Mesendoderm (in vitro differentiated cells): ENCODE results near the gene SUV39H2. TPM values are rescaled to one million over a fixed set of nuclear protein-coding genes. Genes with fewer than 3 reads are reported as not detected.

Experiments
- DNase-seq: peaks from one replicate; pipeline ENCODE4 v3.0.0; 2013
- H2AK5ac ChIP-seq: 2 replicates; pipeline ENCODE4 v1.6.1; 2013; ENCODE audit warnings: low read length, inconsistent platforms
- H2BK120ac ChIP-seq: 2 replicates; pipeline ENCODE4 v1.6.1; 2013; ENCODE audit warnings: low read depth, mild to moderate bottlenecking, low read length, moderate library complexity, mixed read lengths
- H2BK15ac ChIP-seq: replicated peaks from 2 replicates; pipeline ENCODE4 v1.6.1; 2013; ENCODE audit warnings: low read depth, mild to moderate bottlenecking, moderate library complexity
- H2BK5ac ChIP-seq: 2 replicates; pipeline ENCODE4 v1.6.1; 2013; ENCODE audit warnings: low read length, inconsistent platforms
- H3K18ac ChIP-seq: 2 replicates; pipeline ENCODE4 v1.6.1; 2013; ENCODE audit warnings: mild to moderate bottlenecking, low read length, mixed read lengths
- H3K23ac ChIP-seq: one replicate; pipeline ENCODE4 v1.6.1; 2013; ENCODE audit warnings: low read length
- H3K27ac ChIP-seq: 2 replicates; pipeline ENCODE4 v1.5.1; 2013; ENCODE audit warnings: low read depth, mild to moderate bottlenecking, inconsistent platforms, low read length, moderate library complexity
- H3K27me3 ChIP-seq: 2 replicates; pipeline ENCODE4 v1.6.1; 2013; ENCODE audit warnings: low read length, control low read depth, mild to moderate bottlenecking, inconsistent platforms; ENCODE audit not compliant: insufficient read depth, poor library complexity
- H3K36me3 ChIP-seq: 2 replicates; pipeline ENCODE4 v1.6.1; 2013; ENCODE audit warnings: low read length, inconsistent platforms; ENCODE audit not compliant: control insufficient read depth, insufficient read depth
- H3K4ac ChIP-seq: one replicate; pipeline ENCODE4 v1.6.1; 2013; ENCODE audit warnings: low read depth, mild to moderate bottlenecking, low read length, moderate library complexity
- H3K4me1 ChIP-seq: 2 replicates; pipeline ENCODE4 v1.6.1; 2013; ENCODE audit warnings: low read depth, low read length, inconsistent platforms; ENCODE audit not compliant: control insufficient read depth
- H3K4me2 ChIP-seq: 2 replicates; pipeline ENCODE4 v1.6.1; 2013; ENCODE audit warnings: low read length
- H3K4me3 ChIP-seq: 2 replicates; pipeline ENCODE4 v1.5.1; 2013; ENCODE audit warnings: mild to moderate bottlenecking, low read length
- H3K56ac ChIP-seq: one replicate; pipeline ENCODE4 v1.6.1; 2013; ENCODE audit warnings: low read length
- H3K79me1 ChIP-seq: 2 replicates; pipeline ENCODE4 v1.6.1; 2013; ENCODE audit warnings: low read length, inconsistent platforms
- H3K79me2 ChIP-seq: 2 replicates; pipeline ENCODE4 v1.6.1; 2013; ENCODE audit warnings: mild to moderate bottlenecking, low read length; ENCODE audit not compliant: control insufficient read depth, insufficient read depth
- H3K9ac ChIP-seq: 2 replicates; pipeline ENCODE4 v1.6.1; 2013; ENCODE audit warnings: low read length, inconsistent platforms
- H4K5ac ChIP-seq: one replicate; pipeline ENCODE4 v1.6.1; 2013; ENCODE audit warnings: low read length
- H4K8ac ChIP-seq: one replicate; pipeline ENCODE4 v1.6.1; 2013; ENCODE audit warnings: low read depth, mild to moderate bottlenecking, control low read depth, low read length, moderate library complexity
- WGBS: extraction: QIAGEN DNeasy Blood & Tissue Kit; methylation state at CpG from one replicate; pipeline ENCODE4 v1.1.7; 2013; ENCODE audit warnings: low lambda C conversion rate, missing lambda C conversion rate; ENCODE audit not compliant: insufficient coverage; ENCODE audit errors: extremely low coverage; 5-methylcytosine and 5-hydroxymethylcytosine counted together
- polyA plus RNA-seq, 2 experiments: library from polyadenylated mRNA; stranded (reverse); fragments of 200-250 nt; gene quantifications; one replicate each; pipeline ENCODE4 v1.2.3, GENCODE V29; 2013

The SUV39H2 gene, protein sequence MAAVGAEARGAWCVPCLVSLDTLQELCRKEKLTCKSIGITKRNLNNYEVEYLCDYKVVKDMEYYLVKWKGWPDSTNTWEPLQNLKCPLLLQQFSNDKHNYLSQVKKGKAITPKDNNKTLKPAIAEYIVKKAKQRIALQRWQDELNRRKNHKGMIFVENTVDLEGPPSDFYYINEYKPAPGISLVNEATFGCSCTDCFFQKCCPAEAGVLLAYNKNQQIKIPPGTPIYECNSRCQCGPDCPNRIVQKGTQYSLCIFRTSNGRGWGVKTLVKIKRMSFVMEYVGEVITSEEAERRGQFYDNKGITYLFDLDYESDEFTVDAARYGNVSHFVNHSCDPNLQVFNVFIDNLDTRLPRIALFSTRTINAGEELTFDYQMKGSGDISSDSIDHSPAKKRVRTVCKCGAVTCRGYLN
- 70.7 TPM for polyA plus RNA-seq (2013, experiment 1 of 2)
- polyA plus RNA-seq (2013, experiment 2 of 2), result 74.8 TPM

DNA sequence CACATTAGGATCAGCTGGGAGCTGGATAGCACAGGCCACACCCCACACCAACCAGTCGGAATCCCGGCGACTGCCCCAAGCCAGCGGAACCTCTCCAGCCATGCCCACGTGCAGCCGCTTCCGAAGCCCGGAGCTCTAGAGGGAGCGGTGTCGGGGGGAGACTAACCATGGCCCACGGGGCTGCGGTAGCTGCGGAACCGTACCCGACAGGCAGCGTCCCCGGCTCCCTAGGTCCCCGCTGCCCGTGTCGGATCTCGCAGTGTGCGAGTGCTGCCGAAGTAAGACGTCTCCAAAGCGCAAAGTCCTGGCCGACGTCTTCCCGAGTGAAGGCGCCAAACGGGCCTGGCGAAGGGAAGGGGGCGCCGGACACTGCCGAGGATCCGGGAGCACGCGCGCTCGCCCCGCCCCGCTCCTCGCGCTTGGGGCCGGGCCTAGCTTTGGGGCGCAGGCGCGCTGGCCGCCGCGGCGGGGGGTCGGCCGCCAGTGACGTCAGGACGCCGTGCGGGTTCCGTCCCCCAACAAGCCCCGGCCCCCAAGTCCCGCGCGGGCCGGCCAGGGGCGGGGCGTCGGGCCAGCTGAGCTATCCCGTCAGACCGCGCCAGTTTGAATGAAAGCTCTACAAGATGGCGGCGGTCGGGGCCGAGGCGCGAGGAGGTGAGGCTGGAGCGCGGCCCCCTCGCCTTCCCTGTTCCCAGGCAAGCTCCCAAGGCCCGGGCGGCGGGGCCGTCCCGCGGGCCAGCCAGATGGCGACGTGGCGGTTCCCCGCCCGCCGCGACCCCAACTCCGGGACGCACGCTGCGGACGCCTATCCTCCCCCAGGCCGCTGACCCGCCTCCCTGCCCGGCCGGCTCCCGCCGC, at the start of gene SUV39H2:
Gene SUV39H2, plus strand, starts transcription at position 601 of the 858 bp plus-strand sequence. Its CDS starts 23 bp downstream, at position 624.
- peak within 1 kb of the TSS; percentile 65 for H4K8ac ChIP-seq
- H3K79me1 ChIP-seq, result peaks cover 6% of the 10 kb centered on the region
- H4K5ac ChIP-seq, result no peak within 1 kb of the TSS
- H3K27me3 ChIP-seq, result no peaks in the 10 kb centered on the region
- no peak within 1 kb of the TSS for H2BK15ac ChIP-seq
- peak within 1 kb of the TSS; percentile 19 for H2BK120ac ChIP-seq
- no peak within 1 kb of the TSS for H2AK5ac ChIP-seq
- peak within 1 kb of the TSS; percentile 98 for H3K18ac ChIP-seq
- peak within 1 kb of the TSS; percentile 58 for H3K4me2 ChIP-seq
- peak within 1 kb of the TSS; percentile 100 for H3K56ac ChIP-seq
- H3K79me2 ChIP-seq, result peaks cover 32% of the 10 kb centered on the region
- H3K27ac ChIP-seq, result peak within 1 kb of the TSS; percentile 95
- DNase-seq, result peak; percentile 97
- H2BK5ac ChIP-seq, result peak within 1 kb of the TSS; percentile 84
- H3K23ac ChIP-seq, result peak within 1 kb of the TSS; percentile 3
- H3K9ac ChIP-seq, result peak within 1 kb of the TSS; percentile 92
- WGBS, result no CpG with 5 or more reads among the region's 102 CpGs
- no peaks in the 10 kb centered on the region for H3K4me1 ChIP-seq
- no peaks in the 10 kb centered on the region for H3K36me3 ChIP-seq
- peak within 1 kb of the TSS; percentile 74 for H3K4ac ChIP-seq
- peak within 1 kb of the TSS; percentile 92 for H3K4me3 ChIP-seq

DNA sequence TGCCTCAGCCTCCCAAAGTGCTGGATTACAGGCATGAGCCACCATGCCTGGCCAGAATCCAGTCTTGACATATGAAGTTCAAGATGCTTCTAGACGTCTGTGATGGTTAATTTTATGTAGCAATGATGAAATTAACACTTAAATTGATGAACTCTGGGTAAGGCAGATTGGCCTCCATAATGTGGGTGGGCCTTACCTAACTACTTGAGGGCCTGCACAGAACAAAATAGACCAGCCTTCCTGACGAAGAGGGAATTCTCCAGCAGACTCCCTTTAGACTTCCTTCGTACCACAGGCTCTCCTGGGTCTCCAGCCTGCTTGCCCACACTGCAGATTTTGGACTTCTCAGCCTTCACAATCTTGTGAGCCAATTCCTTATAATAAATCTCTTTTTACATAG, 45.6 kb upstream of the SUV39H2 start:
- no peak overlapping the region for H3K23ac ChIP-seq
- no peak overlapping the region for H3K27ac ChIP-seq
- no peak for DNase-seq
- no peak overlapping the region for H2BK120ac ChIP-seq
- no peak overlapping the region for H2BK15ac ChIP-seq
- H3K56ac ChIP-seq, result no peak overlapping the region
- no peak overlapping the region for H3K4ac ChIP-seq
- H3K4me2 ChIP-seq, result no peak overlapping the region
- no peaks in the 10 kb centered on the region for H3K79me1 ChIP-seq
- no peaks in the 10 kb centered on the region for H3K27me3 ChIP-seq
- H2AK5ac ChIP-seq, result no peak overlapping the region
- H3K18ac ChIP-seq, result no peak overlapping the region
- no peaks in the 10 kb centered on the region for H3K36me3 ChIP-seq
- H4K8ac ChIP-seq, result no peak overlapping the region
- H3K4me1 ChIP-seq, result peaks cover 4% of the 10 kb centered on the region
- WGBS, result no CpG with 5 or more reads among the region's 3 CpGs
- no peak overlapping the region for H3K4me3 ChIP-seq
- H3K79me2 ChIP-seq, result no peaks in the 10 kb centered on the region
- H3K9ac ChIP-seq, result no peak overlapping the region
- no peak overlapping the region for H4K5ac ChIP-seq
- H2BK5ac ChIP-seq, result no peak overlapping the region

- Histone ChIP-seq H3K27ac (no peak overlapping the region), H3K9ac (no peak overlapping the region), H3K36me3 (no peaks in the 10 kb centered on the region), H3K4ac (no peak overlapping the region), H3K27me3 (no peaks in the 10 kb centered on the region), H3K4me2 (no peak overlapping the region), H3K79me1 (peaks cover 3% of the 10 kb centered on the region), H3K4me3 (no peak overlapping the region), H3K56ac (no peak overlapping the region), H2BK5ac (no peak overlapping the region), H4K8ac (no peak overlapping the region), H3K4me1 (peaks cover 4% of the 10 kb centered on the region), H4K5ac (no peak overlapping the region), H2BK120ac (no peak overlapping the region), H2AK5ac (no peak overlapping the region), H3K79me2 (peaks cover 18% of the 10 kb centered on the region), H2BK15ac (no peak overlapping the region), H3K18ac (no peak overlapping the region), H3K23ac (no peak overlapping the region)
- no peak for DNase-seq
- no CpG with 5 or more reads among the region's 2 CpGs for WGBS
These were observed 42.5 kb upstream of the SUV39H2 start for GRCh38 chr10:14836208-14836607.

- Histone ChIP-seq H3K18ac (peak overlapping the region; percentile 72), H2BK120ac (no peak overlapping the region), H3K9ac (peak overlapping the region; percentile 80), H2BK15ac (no peak overlapping the region), H2AK5ac (no peak overlapping the region), H3K79me1 (peaks cover 9% of the 10 kb centered on the region), H3K27me3 (no peaks in the 10 kb centered on the region), H3K23ac (no peak overlapping the region), H3K4ac (no peak overlapping the region), H4K8ac (peak overlapping the region; percentile 16), H3K4me3 (peak overlapping the region; percentile 52), H3K4me2 (peak overlapping the region; percentile 62), H3K79me2 (peaks cover 18% of the 10 kb centered on the region), H2BK5ac (no peak overlapping the region), H3K36me3 (peaks cover 3% of the 10 kb centered on the region), H3K27ac (peak overlapping the region; percentile 76), H4K5ac (no peak overlapping the region), H3K4me1 (peaks cover 4% of the 10 kb centered on the region), H3K56ac (peak overlapping the region; percentile 90)
- WGBS, result no CpG with 5 or more reads among the region's 14 CpGs
- no peak for DNase-seq
These were observed 41.5 kb upstream of the SUV39H2 start for GRCh38 chr10:14837003-14837756.

GRCh38 chr10:14837757-14838581, 40.7 kb upstream of the SUV39H2 start, which contains the start of the genes CDNF, HSPA14 and MSANTD7:
CDNF (minus strand) TSS chr10:14838037; CDS start chr10:14837946, 91 bp downstream.
HSPA14 (plus strand) TSS chr10:14838306; CDS start chr10:14838403, 97 bp downstream.
MSANTD7 (plus strand) TSS chr10:14838306; CDS start chr10:14842285, 3,979 bp downstream.
- WGBS, result no CpG with 5 or more reads among the region's 72 CpGs
- peaks cover 4% of the 10 kb centered on the region for H3K4me1 ChIP-seq
- peak within 1 kb of the TSS; percentile 78 for H2BK5ac ChIP-seq
- H4K8ac ChIP-seq, result peak within 1 kb of the TSS; percentile 59
- peaks cover 9% of the 10 kb centered on the region for H3K79me1 ChIP-seq
- H3K23ac ChIP-seq, result peak within 1 kb of the TSS; percentile 90
- H3K36me3 ChIP-seq, result peaks cover 7% of the 10 kb centered on the region
- H3K4me3 ChIP-seq, result peak within 1 kb of the TSS; percentile 97
- peak within 1 kb of the TSS; percentile 72 for H3K18ac ChIP-seq
- peak; percentile 100 for DNase-seq
- no peak within 1 kb of the TSS for H4K5ac ChIP-seq
- H2BK120ac ChIP-seq, result no peak within 1 kb of the TSS
- peak within 1 kb of the TSS; percentile 76 for H3K27ac ChIP-seq
- peak within 1 kb of the TSS; percentile 75 for H3K4ac ChIP-seq
- no peaks in the 10 kb centered on the region for H3K27me3 ChIP-seq
- H3K4me2 ChIP-seq, result peak within 1 kb of the TSS; percentile 92
- peak within 1 kb of the TSS; percentile 98 for H3K56ac ChIP-seq
- no peak within 1 kb of the TSS for H2AK5ac ChIP-seq
- peaks cover 18% of the 10 kb centered on the region for H3K79me2 ChIP-seq
- peak within 1 kb of the TSS; percentile 98 for H3K9ac ChIP-seq
- no peak within 1 kb of the TSS for H2BK15ac ChIP-seq
